B cell (primary cell): Measurements from ENCODE around the gene DNM1. TPM values are rescaled to one million over a fixed set of nuclear protein-coding genes. Genes with fewer than 3 reads are reported as not detected.

Experiments used
- ATAC-seq: fragments of 200-7000 bp; cut with Tn5 transposase; one replicate; pipeline ENCODE4 v1.10.0; 2021; ENCODE audit warnings: low read depth, mild to moderate bottlenecking, moderate number of reproducible peaks, moderate library complexity
- CTCF ChIA-PET: fragments of 350-600 bp; sonication (Branson Sonifier 250); formaldehyde crosslinking; loops from one replicate; lab custom pipeline; 2021; ENCODE audit warnings: antibody characterized with exemption, inconsistent platforms; lab: Charles Lee
- POLR2A ChIA-PET: fragments of 350-600 bp; sonication (Branson Sonifier 250); formaldehyde crosslinking; loops from one replicate; lab custom pipeline; 2021; ENCODE audit warnings: antibody characterized with exemption; lab: Charles Lee
- DNase-seq: peaks from one replicate; pipeline ENCODE4 v3.0.0; 2013
- H2AFZ ChIP-seq: 2 replicates; pipeline ENCODE4 v1.6.1; 2012; ENCODE audit warnings: mild to moderate bottlenecking, low read depth, low read length; ENCODE audit not compliant: insufficient read depth, poor library complexity, severe bottlenecking
- H3K27ac ChIP-seq, 2 donors: 1 replicate in 1 of 2; 2 replicates in 1 of 2; pipeline ENCODE4 v1.5.1; 2012 to 2013; ENCODE audit warnings: low read length in 2 of 2, mild to moderate bottlenecking in 2 of 2, moderate library complexity in 1 of 2
- H3K27me3 ChIP-seq, 4 experiments: fragments of 200-600 bp in 1 of 4; sonication (generic) in 1 of 4; replicated peaks in 1 of 4; 1 replicate in 2 of 4; 2 replicates in 2 of 4; pipeline versions ENCODE4 v1.6.1 to v1.7.0; 2013 to 2016; ENCODE audit warnings: low read length in 3 of 4, mild to moderate bottlenecking in 2 of 4, mixed read lengths in 1 of 4, moderate library complexity in 1 of 4; ENCODE audit not compliant: insufficient read depth in 4 of 4, control insufficient read depth in 3 of 4; ENCODE audit errors: control extremely low read depth in 1 of 4
- H3K36me3 ChIP-seq, 2 experiments: replicated peaks in 1 of 2; 1 replicate in 1 of 2; 2 replicates in 1 of 2; pipeline versions ENCODE4 v1.6.1 to v1.7.1; 2013; ENCODE audit warnings: low read length in 1 of 2; ENCODE audit not compliant: insufficient read depth in 2 of 2, control insufficient read depth in 1 of 2; ENCODE audit errors: control extremely low read depth in 1 of 2, extremely low read depth in 1 of 2
- H3K4me1 ChIP-seq, 2 donors: fragments of 200-600 bp in 1 of 2; sonication (generic) in 1 of 2; 1 replicate in 1 of 2; 2 replicates in 1 of 2; pipeline versions ENCODE4 v1.5.1 to v1.6.1; 2013 to 2017; ENCODE audit warnings: low read length in 2 of 2; ENCODE audit not compliant: control insufficient read depth in 2 of 2, insufficient read depth in 2 of 2
- H3K4me2 ChIP-seq: replicated peaks from 2 replicates; pipeline ENCODE3; 2012; ENCODE audit warnings: mild to moderate bottlenecking, low read depth, low read length; ENCODE audit not compliant: poor library complexity, severe bottlenecking
- H3K4me3 ChIP-seq, 5 experiments: fragments of 200-600 bp in 1 of 5; sonication (generic) in 1 of 5; 1 replicate in 3 of 5; 2 replicates in 2 of 5; pipeline versions ENCODE4 v1.5.1 to v1.7.0; 2011 to 2016; ENCODE audit warnings: low read length in 4 of 5, mild to moderate bottlenecking in 4 of 5, low read depth in 2 of 5, control low read depth in 1 of 5, moderate library complexity in 1 of 5; ENCODE audit not compliant: insufficient read depth in 1 of 5; ENCODE audit errors: control extremely low read depth in 1 of 5, extremely low read depth in 1 of 5
- H3K79me2 ChIP-seq: fragments of 200-600 bp; sonication (generic); one replicate; pipeline ENCODE4 v1.6.0; 2016; ENCODE audit warnings: low read length; ENCODE audit not compliant: control insufficient read depth, insufficient read depth
- H3K9ac ChIP-seq: fragments of 200-600 bp; sonication (generic); 2 replicates; pipeline ENCODE4 v1.6.1; 2017; ENCODE audit warnings: mild to moderate bottlenecking, low read length, moderate library complexity
- H3K9me3 ChIP-seq, 3 donors: one replicate each; pipeline versions ENCODE4 v1.6.1 to v1.7.1; 2013; ENCODE audit warnings: low read length in 2 of 3; ENCODE audit not compliant: control insufficient read depth in 2 of 3, insufficient read depth in 1 of 3; ENCODE audit errors: control extremely low read depth in 1 of 3
- H4K20me1 ChIP-seq: 2 replicates; pipeline ENCODE4 v1.6.0; 2012; ENCODE audit warnings: mild to moderate bottlenecking, low read length; ENCODE audit not compliant: insufficient read depth, control insufficient read depth, poor library complexity, severe bottlenecking
- H3K27ac Mint-ChIP-seq: one replicate; pipeline ENCODE4 v1.8.0; 2021; ENCODE audit warnings: mixed read lengths
- H3K27me3 Mint-ChIP-seq: one replicate; pipeline ENCODE4 v1.8.0; 2021; ENCODE audit warnings: mixed read lengths
- H3K4me1 Mint-ChIP-seq: one replicate; pipeline ENCODE4 v1.8.0; 2021; ENCODE audit warnings: mixed read lengths
- H3K4me3 Mint-ChIP-seq: one replicate; pipeline ENCODE4 v1.8.0; 2021; ENCODE audit warnings: mixed read lengths
- H3K9me3 Mint-ChIP-seq: one replicate; pipeline ENCODE4 v1.8.0; 2022; ENCODE audit warnings: mixed read lengths; ENCODE audit not compliant: insufficient read depth
- CTCF ChIP-seq: fragments of 200-600 bp; IDR thresholded peaks from one replicate; pipeline ENCODE4 v1.8.0; 2022; ENCODE audit warnings: antibody characterized with exemption, mild to moderate bottlenecking
- EZH2 ChIP-seq: IDR thresholded peaks from 2 replicates; pipeline ENCODE4 v1.6.1; 2012; ENCODE audit warnings: borderline replicate concordance, low read depth, mild to moderate bottlenecking, moderate library complexity, low read length; ENCODE audit not compliant: insufficient read depth, poor library complexity, severe bottlenecking
- WGBS: methylation state at CpG from one replicate; pipeline ENCODE4 v1.1.5; 2013; ENCODE audit warnings: missing lambda C conversion rate; ENCODE audit not compliant: insufficient coverage; 5-methylcytosine and 5-hydroxymethylcytosine counted together
- intact Hi-C: fragments of 100-400 bp; cut with micrococcal nuclease; formaldehyde crosslinking; loops from one replicate; pipeline ENCODE4 v1.10.0; 2022
- polyA plus RNA-seq: library from polyadenylated mRNA; depleted of rRNA; stranded (reverse); fragments of >200 nt; gene quantifications from 2 replicates; pipeline ENCODE4 v1.2.3, GENCODE V29; 2012
- total RNA-seq, 2 donors: library from RNA; stranded (reverse); fragments of 120-200 nt in 1 of 2; gene quantifications; 1 replicate in 1 of 2; 2 replicates in 1 of 2; pipeline versions ENCODE4 v1.2.3 to v1.2.4, GENCODE V29; 2013 to 2022

The DNM1 gene
- total and polyA plus RNA-seq, 2 donors (not counting 1 experiment from before 2014, with no cell fraction given) = 0.63 to 1.3 TPM

- ChIA-PET CTCF (no interaction called here), POLR2A (no interaction called here)
- ATAC-seq (no peak), DNase-seq (no peak)
- intact Hi-C loops = no loop called here
- Mint-ChIP-seq H3K9me3 (no peaks in the 10 kb centered on the region), H3K27ac (no peak overlapping the region), H3K4me1 (no peaks in the 10 kb centered on the region), H3K4me3 (no peak overlapping the region), H3K27me3 (no peaks in the 10 kb centered on the region)
- Histone ChIP-seq H3K4me3 (no peak overlapping the region), H2AFZ (no peak overlapping the region), H4K20me1 (no peaks in the 10 kb centered on the region), H3K9me3 (no peaks in the 10 kb centered on the region), H3K36me3 (peaks cover 0 to 42% of the 10 kb centered on the region in 2 experiments), H3K79me2 (no peaks in the 10 kb centered on the region), H3K9ac (no peak overlapping the region), H3K27me3 (no peaks in the 10 kb centered on the region), H3K4me1 (no peaks in the 10 kb centered on the region), H3K4me2 (no peak overlapping the region), H3K27ac (no peak overlapping the region)
- WGBS = 94% methylated on average over 10 of the region's 10 CpGs
- TF ChIP-seq EZH2 (no peak), CTCF (no peak)
These were observed 62.2 kb downstream of the DNM1 start for GRCh38 chr9:128265348-128265847.

GRCh38 chr9:128266868-128267590 is 63.9 kb downstream of the DNM1 start:
- Histone ChIP-seq H4K20me1 (no peaks in the 10 kb centered on the region), H2AFZ (no peak overlapping the region), H3K36me3 (peaks cover 0 to 36% of the 10 kb centered on the region in 2 experiments), H3K4me3 (no peak overlapping the region), H3K4me1 (no peaks in the 10 kb centered on the region), H3K9ac (no peak overlapping the region), H3K79me2 (no peaks in the 10 kb centered on the region), H3K27ac (no peak overlapping the region), H3K4me2 (no peak overlapping the region), H3K27me3 (no peaks in the 10 kb centered on the region), H3K9me3 (no peaks in the 10 kb centered on the region)
- Mint-ChIP-seq H3K9me3 (no peaks in the 10 kb centered on the region), H3K4me1 (no peaks in the 10 kb centered on the region), H3K27me3 (no peaks in the 10 kb centered on the region), H3K4me3 (no peak overlapping the region), H3K27ac (no peak overlapping the region)
- TF ChIP-seq CTCF (no peak), EZH2 (no peak)
- CTCF ChIA-PET = interaction anchor here (0.7 kb wide), 1 partner anchor 11 kb away, joined by 3 read pairs; no protein-coding TSS in a partner anchor
- POLR2A ChIA-PET = no interaction called here
- intact Hi-C loops = no loop called here
- no peak for ATAC-seq
- 97% methylated on average over 15 of the region's 15 CpGs for WGBS
- no peak for DNase-seq
